Calu3 (cell line): ENCODE results near the gene AGBL2. TPM values are rescaled to one million over a fixed set of nuclear protein-coding genes. Genes with fewer than 3 reads are reported as not detected.

Experiments
- BruUV-seq: library from RNA; stranded (reverse); fragments of 400-500 nt; replicated peaks from 2 replicates; lab custom pipeline; 2021; lab: Mats Ljungman, UMichigan
- CTCF ChIA-PET: fragments of 300-600 bp; sonication (Branson Sonifier 250); formaldehyde crosslinking; loops from one replicate; lab custom pipeline; 2022; ENCODE audit warnings: antibody characterized with exemption; lab: Charles Lee
- DNase-seq: peaks from one replicate; pipeline ENCODE4 v3.0.0; 2022
- H3K27ac Mint-ChIP-seq: one replicate; pipeline ENCODE4 v1.8.0; 2022; ENCODE audit warnings: mixed read lengths; ENCODE audit not compliant: unreplicated experiment
- H3K27me3 Mint-ChIP-seq: one replicate; pipeline ENCODE4 v1.8.0; 2022; ENCODE audit warnings: mixed read lengths; ENCODE audit not compliant: unreplicated experiment
- H3K36me3 Mint-ChIP-seq: one replicate; pipeline ENCODE4 v1.8.0; 2022; ENCODE audit warnings: mild to moderate bottlenecking, moderate library complexity, mixed read lengths; ENCODE audit not compliant: insufficient read depth, unreplicated experiment
- H3K4me1 Mint-ChIP-seq: one replicate; pipeline ENCODE4 v1.8.0; 2022; ENCODE audit warnings: mild to moderate bottlenecking, low read depth, mixed read lengths; ENCODE audit not compliant: unreplicated experiment
- H3K4me3 Mint-ChIP-seq: one replicate; pipeline ENCODE4 v1.8.0; 2022; ENCODE audit warnings: mild to moderate bottlenecking, low read depth, moderate library complexity, mixed read lengths; ENCODE audit not compliant: unreplicated experiment
- H3K9me3 Mint-ChIP-seq: one replicate; pipeline ENCODE4 v1.8.0; 2022; ENCODE audit warnings: low read depth, mixed read lengths; ENCODE audit not compliant: unreplicated experiment
- intact Hi-C: fragments of 100-400 bp; cut with micrococcal nuclease; formaldehyde crosslinking; loops from one replicate; pipeline ENCODE4 v1.10.0; 2022; ENCODE audit not compliant: unreplicated experiment
- total RNA-seq: library from RNA; stranded (reverse); gene quantifications from 2 replicates; pipeline ENCODE4 v1.2.3, GENCODE V29; 2022
- TF ChIP-seq, protein P1 (sequence below): fragments of 200-600 bp; IDR thresholded peaks from one replicate; pipeline ENCODE4 v1.8.0; 2022; ENCODE audit warnings: antibody characterized with exemption; ENCODE audit not compliant: unreplicated experiment

The AGBL2 gene
- total RNA-seq, 1 experiment from 2014 or later: 6.1 TPM

DNA sequence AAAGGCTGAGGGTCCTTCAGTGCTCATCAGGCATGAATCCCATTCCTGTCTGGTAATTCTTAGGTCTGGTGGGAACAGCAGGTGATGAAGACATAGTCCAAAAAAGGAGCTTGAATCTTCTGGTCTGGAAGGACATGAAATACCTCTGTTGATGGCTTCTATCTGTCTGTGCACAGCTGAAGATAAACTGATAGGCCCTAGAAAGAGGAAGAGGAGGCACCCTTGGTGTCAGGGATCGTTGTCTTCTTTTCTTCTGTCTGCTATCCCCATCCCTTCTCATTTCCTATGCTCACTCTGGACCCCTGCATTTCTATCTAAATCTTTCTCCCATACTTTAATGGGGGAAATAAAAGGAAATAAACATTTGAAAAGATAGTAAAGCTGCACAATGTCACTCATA, 9.4 kb downstream of the AGBL2 start:
- Mint-ChIP-seq H3K27me3 (no peaks in the 10 kb centered on the region), H3K4me1 (no peaks in the 10 kb centered on the region), H3K9me3 (peaks cover 2% of the 10 kb centered on the region), H3K4me3 (no peak overlapping the region), H3K27ac (no peak overlapping the region), H3K36me3 (no peaks in the 10 kb centered on the region)
- BruUV-seq: no TSS peak
- CTCF ChIA-PET: no interaction called here
- DNase-seq: no peak
- intact Hi-C loops: no loop called here
- TF ChIP-seq, protein P1, sequence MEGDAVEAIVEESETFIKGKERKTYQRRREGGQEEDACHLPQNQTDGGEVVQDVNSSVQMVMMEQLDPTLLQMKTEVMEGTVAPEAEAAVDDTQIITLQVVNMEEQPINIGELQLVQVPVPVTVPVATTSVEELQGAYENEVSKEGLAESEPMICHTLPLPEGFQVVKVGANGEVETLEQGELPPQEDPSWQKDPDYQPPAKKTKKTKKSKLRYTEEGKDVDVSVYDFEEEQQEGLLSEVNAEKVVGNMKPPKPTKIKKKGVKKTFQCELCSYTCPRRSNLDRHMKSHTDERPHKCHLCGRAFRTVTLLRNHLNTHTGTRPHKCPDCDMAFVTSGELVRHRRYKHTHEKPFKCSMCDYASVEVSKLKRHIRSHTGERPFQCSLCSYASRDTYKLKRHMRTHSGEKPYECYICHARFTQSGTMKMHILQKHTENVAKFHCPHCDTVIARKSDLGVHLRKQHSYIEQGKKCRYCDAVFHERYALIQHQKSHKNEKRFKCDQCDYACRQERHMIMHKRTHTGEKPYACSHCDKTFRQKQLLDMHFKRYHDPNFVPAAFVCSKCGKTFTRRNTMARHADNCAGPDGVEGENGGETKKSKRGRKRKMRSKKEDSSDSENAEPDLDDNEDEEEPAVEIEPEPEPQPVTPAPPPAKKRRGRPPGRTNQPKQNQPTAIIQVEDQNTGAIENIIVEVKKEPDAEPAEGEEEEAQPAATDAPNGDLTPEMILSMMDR: no peak

DNA sequence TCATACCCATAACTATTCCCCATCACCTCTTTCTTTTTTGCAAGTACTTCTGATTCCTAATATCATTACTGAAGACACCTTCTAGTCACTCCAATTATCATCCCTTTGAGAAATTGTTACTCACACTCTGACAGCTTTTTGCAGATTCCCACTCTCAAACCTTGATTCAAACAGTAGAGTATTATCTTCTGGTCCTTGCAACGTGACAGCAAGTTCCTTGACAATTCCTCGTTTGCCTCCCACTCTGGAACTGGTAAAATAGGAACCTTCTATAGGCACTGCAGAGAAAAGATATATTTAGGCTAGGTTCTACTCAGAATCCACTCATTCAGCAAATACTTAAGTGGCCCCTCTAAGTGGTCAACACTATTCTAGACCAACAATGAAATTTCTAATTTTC, 23.2 kb downstream of the AGBL2 start:
- DNase-seq: no peak
- intact Hi-C loops: no loop called here
- H3K27me3 Mint-ChIP-seq: no peaks in the 10 kb centered on the region
- TF ChIP-seq, protein P1: no peak
- no peaks in the 10 kb centered on the region for H3K4me1 Mint-ChIP-seq
- H3K36me3 Mint-ChIP-seq: no peaks in the 10 kb centered on the region
- CTCF ChIA-PET: interaction anchor here (0.6 kb wide), 1 partner anchor 484 kb away, joined by 3 read pairs; no protein-coding TSS in a partner anchor
- no peaks in the 10 kb centered on the region for H3K9me3 Mint-ChIP-seq
- BruUV-seq: no TSS peak
- no peak overlapping the region for H3K4me3 Mint-ChIP-seq
- no peak overlapping the region for H3K27ac Mint-ChIP-seq

DNA sequence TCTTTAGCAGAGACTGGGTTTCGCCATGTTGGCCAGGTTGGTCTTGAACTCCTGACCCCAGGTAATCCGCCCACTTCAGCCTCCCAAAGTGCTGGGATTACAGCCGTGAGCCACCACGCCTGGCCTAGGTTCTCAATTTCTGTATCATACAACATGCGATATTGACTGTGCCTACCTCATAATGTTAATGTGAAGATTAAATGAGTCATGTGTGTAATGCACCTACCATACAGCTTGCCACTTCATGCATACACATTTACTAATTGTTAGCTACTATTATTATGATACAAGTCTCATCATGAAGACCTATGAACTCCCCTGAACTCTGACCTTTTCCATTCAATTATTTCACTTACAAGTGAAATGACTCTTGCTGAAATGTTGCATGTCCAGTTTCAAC, 25.7 kb downstream of the AGBL2 start:
- CTCF ChIA-PET: no interaction called here
- DNase-seq: no peak
- intact Hi-C loops: no loop called here
- Mint-ChIP-seq H3K4me3 (no peak overlapping the region), H3K27ac (no peak overlapping the region), H3K9me3 (no peaks in the 10 kb centered on the region), H3K4me1 (no peaks in the 10 kb centered on the region), H3K36me3 (no peaks in the 10 kb centered on the region), H3K27me3 (no peaks in the 10 kb centered on the region)
- TF ChIP-seq, protein P1: no peak
- no TSS peak for BruUV-seq

DNA sequence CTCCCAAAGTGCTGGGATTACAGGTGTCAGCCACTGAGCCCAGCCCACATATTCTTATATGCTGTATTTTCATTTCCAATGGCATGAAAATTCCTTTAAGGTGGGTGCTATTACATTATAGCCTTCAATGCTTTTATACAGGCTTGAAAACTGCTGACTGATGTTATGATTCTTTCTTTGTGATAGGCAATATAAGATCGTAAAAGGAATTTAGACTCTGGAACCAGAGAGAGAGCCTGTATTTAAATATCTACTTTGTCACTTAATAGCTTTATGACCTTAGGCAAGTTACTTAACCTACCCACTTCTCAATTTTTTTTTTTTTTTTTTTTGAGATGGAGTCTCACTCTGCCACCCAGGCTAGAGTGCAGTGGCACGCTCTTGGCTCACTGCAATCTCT, 26.2 kb downstream of the AGBL2 start:
- Mint-ChIP-seq H3K9me3 (no peaks in the 10 kb centered on the region), H3K27ac (no peak overlapping the region), H3K36me3 (no peaks in the 10 kb centered on the region), H3K4me3 (no peak overlapping the region), H3K27me3 (no peaks in the 10 kb centered on the region), H3K4me1 (no peaks in the 10 kb centered on the region)
- intact Hi-C loops: no loop called here
- TF ChIP-seq, protein P1: no peak
- DNase-seq: no peak
- CTCF ChIA-PET: no interaction called here
- no TSS peak for BruUV-seq
